ENCODE measurements around the gene SELP. TPM values are rescaled to one million over a fixed set of nuclear protein-coding genes. Genes with fewer than 3 reads are reported as not detected.
A peak's percentile ranks its signal among the peaks of the same experiment; 100 is the strongest.

Gene SELP
- total and polyA plus RNA-seq, 5 donors: 8.2 to 24.8 (median 13.7) TPM

GRCh38 chr1:169620565-169620964 is 9.4 kb downstream of the SELP start:
- H3K27ac ChIP-seq (ENCODE audit: low read length): no peak overlapping the region
- DNase-seq (no peak), ATAC-seq (no peak)
- no peaks in the 10 kb centered on the region for H3K27me3 ChIP-seq (ENCODE audit: control insufficient read depth, insufficient read depth)
- intact Hi-C loops (cut with DNase I): no loop called here
- WGBS: 91% methylated on average over 8 of the region's 8 CpGs
- H3K4me3 ChIP-seq (ENCODE audit: low read length): no peak overlapping the region
- H3K4me1 ChIP-seq (ENCODE audit: control insufficient read depth, insufficient read depth, low read length): no peaks in the 10 kb centered on the region
- no peaks in the 10 kb centered on the region for H3K9me3 ChIP-seq (ENCODE audit: control insufficient read depth, low read length)

- Histone ChIP-seq H3K27ac (ENCODE audit: low read length) (no peak overlapping the region), H3K4me3 (ENCODE audit: low read length) (no peak overlapping the region), H3K27me3 (ENCODE audit: control insufficient read depth, insufficient read depth) (no peaks in the 10 kb centered on the region), H3K4me1 (ENCODE audit: control insufficient read depth, insufficient read depth, low read length) (no peaks in the 10 kb centered on the region), H3K9me3 (ENCODE audit: control insufficient read depth, low read length) (no peaks in the 10 kb centered on the region)
- whole genome bisulfite sequencing: 54% methylated on average over 2 of the region's 2 CpGs
- ATAC-seq (peak; percentile 51 to 96), DNase-seq (peak in 1 of 3 donors; percentile 46)
- intact Hi-C loops (cut with DNase I): no loop called here
Measured at GRCh38 chr1:169618367-169618766, 11.6 kb downstream of the SELP start.

- 60% methylated on average over 5 of the region's 5 CpGs for WGBS
- no peak for ATAC-seq
- intact Hi-C loops (cut with DNase I): no loop called here
Measured at GRCh38 chr1:169615803-169616202, 14.1 kb downstream of the SELP start.

GRCh38 chr1:169610858-169611257 is 19.1 kb downstream of the SELP start:
- intact Hi-C loops (cut with DNase I): no loop called here
- H3K9me3 ChIP-seq (ENCODE audit: control insufficient read depth, low read length): no peaks in the 10 kb centered on the region
- no peak for ATAC-seq
- no peak overlapping the region for H3K27ac ChIP-seq (ENCODE audit: low read length)
- no peaks in the 10 kb centered on the region for H3K4me1 ChIP-seq (ENCODE audit: control insufficient read depth, insufficient read depth, low read length)
- no peaks in the 10 kb centered on the region for H3K27me3 ChIP-seq (ENCODE audit: control insufficient read depth, insufficient read depth)
- WGBS: 82% methylated on average over 6 of the region's 6 CpGs
- no peak for DNase-seq
- no peak overlapping the region for H3K4me3 ChIP-seq (ENCODE audit: low read length)

More at GRCh38 chr1:169615803-169616202, 14.1 kb downstream of the SELP start:
- Histone ChIP-seq H3K4me3 (ENCODE audit: low read length) (no peak overlapping the region), H3K9me3 (ENCODE audit: control insufficient read depth, low read length) (no peaks in the 10 kb centered on the region), H3K27me3 (ENCODE audit: control insufficient read depth, insufficient read depth) (no peaks in the 10 kb centered on the region), H3K27ac (ENCODE audit: low read length) (no peak overlapping the region), H3K4me1 (ENCODE audit: control insufficient read depth, insufficient read depth, low read length) (no peaks in the 10 kb centered on the region)
- no peak for DNase-seq

GRCh38 chr1:169610108-169610507 is 19.8 kb downstream of the SELP start:
- ATAC-seq (peak; percentile 90 to 96), DNase-seq (no peak)
- H3K27ac ChIP-seq (ENCODE audit: low read length): no peak overlapping the region
- no peaks in the 10 kb centered on the region for H3K9me3 ChIP-seq (ENCODE audit: control insufficient read depth, low read length)
- no peaks in the 10 kb centered on the region for H3K4me1 ChIP-seq (ENCODE audit: control insufficient read depth, insufficient read depth, low read length)
- intact Hi-C loops (cut with DNase I): no loop called here
- WGBS: 23% methylated on average over 1 of the region's 1 CpG
- H3K27me3 ChIP-seq (ENCODE audit: control insufficient read depth, insufficient read depth): no peaks in the 10 kb centered on the region
- no peak overlapping the region for H3K4me3 ChIP-seq (ENCODE audit: low read length)

GRCh38 chr1:169608226-169608625 is 21.7 kb downstream of the SELP start:
- 94% methylated on average over 4 of the region's 4 CpGs for WGBS
- no peaks in the 10 kb centered on the region for H3K4me1 ChIP-seq (ENCODE audit: control insufficient read depth, insufficient read depth, low read length)
- no peaks in the 10 kb centered on the region for H3K27me3 ChIP-seq (ENCODE audit: control insufficient read depth, insufficient read depth)
- no peak overlapping the region for H3K4me3 ChIP-seq (ENCODE audit: low read length)
- H3K9me3 ChIP-seq (ENCODE audit: control insufficient read depth, low read length): no peaks in the 10 kb centered on the region
- no peak overlapping the region for H3K27ac ChIP-seq (ENCODE audit: low read length)
- intact Hi-C loops (cut with DNase I): loop anchor here in 1 of 4 donors (10.0 kb wide), 1 partner anchor 87 kb away; no protein-coding TSS in a partner anchor
- ATAC-seq: no peak
- no peak for DNase-seq

GRCh38 chr1:169604781-169605560 is 25.0 kb downstream of the SELP start:
- H3K9me3 ChIP-seq (ENCODE audit: control insufficient read depth, low read length): no peaks in the 10 kb centered on the region
- peak in 2 of 3 donors; percentile 19 to 48 for DNase-seq
- H3K4me1 ChIP-seq (ENCODE audit: control insufficient read depth, insufficient read depth, low read length): no peaks in the 10 kb centered on the region
- H3K4me3 ChIP-seq (ENCODE audit: low read length): no peak overlapping the region
- H3K27me3 ChIP-seq (ENCODE audit: control insufficient read depth, insufficient read depth): no peaks in the 10 kb centered on the region
- WGBS: 57% methylated on average over 5 of the region's 5 CpGs
- no peak overlapping the region for H3K27ac ChIP-seq (ENCODE audit: low read length)
- intact Hi-C loops (cut with DNase I): loop anchor here in 2 of 4 donors (5.0 to 10.0 kb wide), 2 partner anchors 90 to 107 kb away; partner anchors contain the start of gene SELL (in 1 of the 2)
- ATAC-seq: peak; percentile 57 to 79

GRCh38 chr1:169601096-169601881 is 28.6 kb downstream of the SELP start:
- Histone ChIP-seq H3K27me3 (ENCODE audit: control insufficient read depth, insufficient read depth) (no peaks in the 10 kb centered on the region), H3K9me3 (ENCODE audit: control insufficient read depth, low read length) (no peaks in the 10 kb centered on the region), H3K27ac (ENCODE audit: low read length) (no peak overlapping the region), H3K4me3 (ENCODE audit: low read length) (no peak overlapping the region), H3K4me1 (ENCODE audit: control insufficient read depth, insufficient read depth, low read length) (no peaks in the 10 kb centered on the region)
- intact Hi-C loops (cut with DNase I): loop anchor here in 3 of 4 donors (2.0 to 10.0 kb wide), 3 partner anchors 94 to 111 kb away; partner anchors contain the start of gene SELL (in 2 of the 3)
- ATAC-seq: peak in 1 of 2 donors; percentile 37
- no peak for DNase-seq
- WGBS: 33% methylated on average over 3 of the region's 3 CpGs

GRCh38 chr1:169595764-169596711 is 33.9 kb downstream of the SELP start:
- ATAC-seq (peak in 1 of 2 donors; percentile 47), DNase-seq (peak in 1 of 3 donors; percentile 18)
- H3K27me3 ChIP-seq (ENCODE audit: control insufficient read depth, insufficient read depth): no peaks in the 10 kb centered on the region
- H3K4me1 ChIP-seq (ENCODE audit: control insufficient read depth, insufficient read depth, low read length): no peaks in the 10 kb centered on the region
- intact Hi-C loops (cut with DNase I): loop anchor here in 1 of 4 donors (10.0 kb wide), 1 partner anchor 109 kb away; no protein-coding TSS in a partner anchor
- H3K9me3 ChIP-seq (ENCODE audit: control insufficient read depth, low read length): no peaks in the 10 kb centered on the region
- H3K27ac ChIP-seq (ENCODE audit: low read length): no peak overlapping the region
- WGBS: 48% methylated on average over 3 of the region's 3 CpGs
- H3K4me3 ChIP-seq (ENCODE audit: low read length): no peak overlapping the region

GRCh38 chr1:169594391-169594790 is 35.5 kb downstream of the SELP start:
- 65% methylated on average over 3 of the region's 3 CpGs for WGBS
- no peak overlapping the region for H3K27ac ChIP-seq (ENCODE audit: low read length)
- intact Hi-C loops (cut with DNase I): loop anchor here in 1 of 4 donors (10.0 kb wide), 1 partner anchor 110 kb away; no protein-coding TSS in a partner anchor
- DNase-seq: no peak
- H3K27me3 ChIP-seq (ENCODE audit: control insufficient read depth, insufficient read depth): no peaks in the 10 kb centered on the region
- H3K9me3 ChIP-seq (ENCODE audit: control insufficient read depth, low read length): no peaks in the 10 kb centered on the region
- ATAC-seq: no peak
- H3K4me1 ChIP-seq (ENCODE audit: control insufficient read depth, insufficient read depth, low read length): no peaks in the 10 kb centered on the region
- no peak overlapping the region for H3K4me3 ChIP-seq (ENCODE audit: low read length)

Data from right cardiac atrium (tissue), 5 donors.